ENCODE results near the gene PGLYRP4.

- no peak for TF ChIP-seq CTCF (conservative IDR thresholded peaks at IDR 0.05; ENCODE audit: low read length)
- no peak for TF ChIP-seq EZH2phosphoT487 (IDR thresholded peaks at IDR 0.05; ENCODE audit: borderline replicate concordance)
Observed at GRCh38 chr1:153358691-153358975, 10.0 kb upstream of the PGLYRP4 start.
